Endometrial microvascular endothelial cells (primary cell): Measurements from ENCODE around the gene FCER2. TPM values are rescaled to one million over a fixed set of nuclear protein-coding genes. Genes with fewer than 3 reads are reported as not detected.

Experiments
- in situ Hi-C: cut with HindIII; loops from 2 replicates; pipeline ENCODE4 v1.10.0; 2017; ENCODE audit warnings: low sequenced_read_pairs, low pct_unique_long_range_greater_than_20kb; ENCODE audit errors: inconsistent ontology term
- total RNA-seq: library from RNA; depleted of rRNA; stranded (reverse); fragments of >200 nt; gene quantifications from one replicate; pipeline ENCODE4 v1.2.3, GENCODE V29; 2015; ENCODE audit errors: inconsistent ontology term

Gene FCER2
- total RNA-seq, 1 donor from 2014 or later: not detected

DNA sequence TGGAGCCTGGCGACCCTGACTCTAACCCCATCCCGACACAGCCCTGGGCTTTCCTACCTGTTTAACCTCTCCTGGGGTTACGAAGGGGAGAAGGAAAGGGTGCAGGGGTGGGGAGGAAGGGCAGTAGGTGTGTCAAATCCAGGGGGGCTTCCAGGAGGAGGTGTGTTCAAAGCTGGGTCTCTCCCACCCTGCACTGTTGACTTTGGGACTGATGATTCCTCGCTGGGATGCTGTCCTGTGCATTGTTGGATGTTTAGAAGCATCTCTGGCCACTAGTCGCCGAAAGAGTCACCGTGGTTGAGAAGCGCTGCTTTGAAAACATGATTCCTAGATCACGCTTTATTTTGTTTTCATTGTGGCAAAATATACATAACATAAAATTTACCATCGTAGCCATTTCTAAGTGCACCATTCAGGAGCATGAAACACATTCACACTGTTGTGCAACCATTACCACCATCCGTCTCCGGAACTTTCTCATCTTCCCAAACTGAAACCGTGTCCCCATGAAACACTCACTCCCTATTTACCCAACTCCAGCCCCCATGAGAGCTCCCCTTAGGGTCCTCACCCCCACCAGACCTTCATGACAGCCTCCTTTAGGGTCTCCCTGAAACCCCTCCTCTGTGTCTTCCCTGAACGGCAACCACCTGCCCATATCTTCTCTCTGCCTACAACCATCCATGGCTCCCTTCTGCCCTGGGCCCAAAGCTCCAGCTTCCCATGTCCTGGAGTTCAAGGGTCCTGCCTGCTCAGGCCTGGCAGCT lies 4.4 kb upstream of the FCER2 start:
- in situ Hi-C loops: no loop called here

DNA sequence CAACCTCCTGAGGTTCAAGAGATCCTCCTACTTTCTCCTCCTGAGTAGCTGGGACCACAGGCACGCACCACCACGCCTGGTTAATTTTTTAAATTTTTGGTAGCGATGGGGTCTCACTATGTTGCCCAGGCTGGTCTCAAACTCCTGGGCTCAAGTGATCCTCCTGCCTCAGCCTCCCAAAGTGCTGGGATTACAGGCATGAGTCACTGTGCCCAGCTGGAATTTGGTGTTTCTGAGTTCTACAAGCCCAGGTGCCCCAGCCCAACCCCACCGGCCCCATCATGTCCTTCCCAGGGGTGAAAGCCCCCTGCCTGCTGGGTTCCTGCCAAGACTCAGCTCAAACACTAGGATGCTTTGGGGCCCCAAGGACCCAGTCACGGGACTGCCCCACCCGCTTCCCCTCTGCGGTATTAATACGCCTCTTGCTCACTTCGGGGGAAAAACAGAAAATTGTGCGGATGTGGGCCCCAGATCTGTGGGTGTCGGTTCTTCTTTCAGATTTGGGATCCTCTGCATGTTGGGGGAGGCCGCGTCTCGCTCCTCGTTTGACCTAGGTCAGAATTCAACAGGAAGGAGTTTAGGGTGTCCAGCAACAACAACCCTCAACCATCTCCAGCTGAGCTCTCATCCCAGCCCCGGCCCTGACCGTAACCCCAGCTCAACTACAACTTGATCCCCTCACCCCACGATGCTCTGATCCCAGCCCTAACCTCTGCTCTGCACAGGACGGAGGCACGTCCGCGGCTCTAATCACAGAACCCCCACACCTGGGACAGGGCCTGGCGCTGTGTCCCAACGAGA lies 3.7 kb upstream of the FCER2 start:
- in situ Hi-C loops: no loop called here

DNA sequence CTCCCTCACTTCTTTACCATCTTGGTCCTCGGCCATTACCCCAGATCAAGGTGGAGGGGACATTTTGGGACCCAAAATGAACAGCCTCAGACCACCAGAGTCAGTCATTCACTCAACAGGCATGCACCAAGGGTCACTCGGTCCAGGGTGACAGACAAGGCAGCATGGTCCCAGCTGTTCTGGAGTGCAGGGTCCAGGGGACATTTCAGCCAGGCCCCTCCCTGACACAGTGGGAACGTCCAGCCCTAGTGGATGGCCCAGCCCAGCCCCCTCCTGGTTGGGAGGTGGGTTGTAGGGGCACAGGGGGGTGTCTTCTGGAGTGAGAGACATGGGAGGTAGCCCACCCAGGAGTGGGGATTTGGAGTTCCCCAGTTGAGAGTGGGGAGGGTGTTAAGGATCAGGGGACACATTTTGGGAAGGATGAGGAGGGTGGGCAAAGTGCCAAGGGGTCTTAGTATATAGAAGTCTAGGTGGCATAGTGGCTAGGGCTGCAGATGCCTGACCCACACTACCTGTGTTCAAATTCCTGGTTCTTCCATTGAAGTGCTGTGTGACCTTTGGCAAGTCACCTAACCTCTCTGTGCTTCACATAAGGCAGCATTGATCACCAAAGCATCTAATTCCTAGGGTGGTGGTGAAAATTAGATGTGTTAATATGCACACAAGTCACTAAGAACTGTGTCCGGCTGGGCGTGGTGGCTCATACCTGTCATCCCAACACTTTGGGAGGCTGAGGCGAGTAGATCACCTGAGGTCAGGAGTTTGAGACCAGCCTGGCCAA lies 2.5 kb upstream of the FCER2 start:
- in situ Hi-C loops: no loop called here

DNA sequence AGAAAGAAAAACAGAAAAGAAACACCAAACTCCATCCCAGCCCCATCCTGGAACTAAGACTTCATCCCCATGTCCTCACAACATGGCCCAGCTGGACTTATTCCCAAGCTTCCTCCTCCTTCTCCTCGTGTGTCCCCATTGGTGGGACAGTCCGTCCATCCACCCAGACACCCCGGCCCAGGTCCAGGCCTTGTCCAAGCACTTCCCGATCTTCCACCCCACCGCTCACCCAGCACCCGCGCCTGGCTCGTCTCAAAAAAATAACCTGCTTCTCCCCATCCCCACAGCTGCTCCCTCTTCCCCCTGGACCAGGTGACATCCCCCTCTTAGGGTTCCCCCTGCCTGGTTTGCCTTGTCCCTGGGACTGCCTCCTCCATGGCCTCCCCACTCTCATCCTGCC lies 1.4 kb upstream of the FCER2 start:
- in situ Hi-C loops: no loop called here

DNA sequence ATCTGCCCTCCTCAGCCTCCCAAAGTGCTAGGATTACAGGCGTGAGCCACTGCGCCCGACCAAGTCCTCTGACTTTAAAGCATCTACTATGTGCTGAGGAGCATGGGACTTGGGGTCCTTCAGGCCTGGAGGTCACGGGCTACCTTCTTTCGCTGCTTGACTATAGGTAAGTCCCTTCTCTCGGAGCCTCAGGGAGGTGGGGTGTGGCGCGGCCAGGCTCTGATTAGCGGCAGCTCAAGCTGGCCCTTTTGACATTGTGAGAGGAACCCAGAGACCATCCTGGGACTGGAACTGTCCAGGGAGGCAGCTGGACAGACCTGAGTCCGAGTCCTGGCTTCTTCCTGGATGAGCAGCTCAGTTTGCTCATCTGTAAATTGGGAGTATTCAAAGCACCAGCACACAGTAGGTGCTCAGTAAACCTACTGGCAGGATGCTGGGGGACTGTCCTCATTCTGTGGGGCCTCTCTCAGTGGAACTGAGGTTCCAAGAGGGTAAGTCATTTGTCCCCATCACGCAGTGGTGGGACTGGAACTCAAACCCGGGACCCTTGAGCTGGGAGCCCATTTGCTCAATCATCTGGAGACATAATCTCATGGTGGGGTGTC lies 780 bp downstream of the FCER2 start:
- in situ Hi-C loops: no loop called here

DNA sequence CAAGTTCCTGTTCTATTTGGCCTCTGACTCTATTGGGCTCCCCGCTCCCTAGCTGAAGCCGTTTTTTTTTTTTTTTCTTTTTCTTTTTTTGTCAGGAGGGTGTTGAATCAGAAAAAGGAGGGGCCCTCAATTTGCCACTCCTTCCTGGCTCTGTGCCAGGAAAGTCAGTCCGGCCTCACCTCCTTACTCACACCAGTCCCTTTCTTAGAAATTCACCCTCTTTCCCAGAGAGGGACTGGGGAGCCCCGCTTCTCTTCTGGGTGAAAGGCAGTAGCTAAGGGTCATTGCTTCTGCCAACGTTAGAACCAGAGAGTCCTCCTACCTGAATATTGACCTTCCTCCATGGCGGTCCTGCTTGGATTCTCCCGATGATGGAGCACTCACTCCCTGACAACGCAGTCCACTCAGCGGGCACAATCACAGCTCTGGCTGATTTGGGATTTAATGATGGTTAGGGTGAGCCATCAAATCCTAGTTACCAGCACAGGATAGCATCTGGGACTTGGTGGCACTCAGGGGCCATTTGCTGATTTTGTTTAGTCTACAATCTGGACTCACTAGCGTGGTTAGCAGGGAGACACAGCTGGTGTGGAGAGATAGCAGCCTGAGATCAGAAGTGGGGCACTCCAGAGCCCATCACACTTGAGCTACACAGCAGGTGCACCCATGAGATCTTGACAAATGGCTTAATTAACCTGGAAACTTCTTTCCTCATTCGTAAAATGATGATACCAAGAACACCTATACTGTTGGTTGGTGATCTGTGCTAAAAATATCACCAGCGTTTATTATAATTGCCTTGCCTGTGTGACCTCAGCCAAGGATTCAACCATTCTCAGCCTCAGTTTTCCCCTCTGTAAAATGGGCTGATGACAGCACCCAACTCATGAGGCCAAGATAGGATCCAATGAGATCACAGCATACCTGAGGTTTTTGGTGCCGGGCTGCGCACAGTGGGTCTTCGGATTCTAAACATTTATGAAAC lies 2.2 kb downstream of the FCER2 start:
- in situ Hi-C loops: no loop called here

DNA sequence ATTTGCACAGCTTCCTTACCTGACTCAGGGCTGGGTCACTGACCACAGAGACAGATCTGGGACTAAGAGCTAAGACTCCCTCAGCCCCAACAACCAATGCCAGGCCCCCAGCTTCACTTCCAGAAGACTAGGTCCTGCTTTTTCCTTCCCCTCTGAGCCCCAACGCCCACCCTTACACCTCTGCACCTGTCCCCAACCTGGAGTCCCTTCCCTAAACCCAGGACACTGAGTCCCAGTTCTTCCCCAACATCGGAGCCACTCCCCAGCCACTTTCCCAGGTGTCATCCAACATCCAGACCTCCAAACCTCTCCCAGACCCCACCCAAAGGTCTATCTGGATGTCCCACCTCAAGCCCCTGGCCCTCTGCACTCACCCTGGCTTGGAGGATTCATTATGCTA lies 2.9 kb downstream of the FCER2 start:
- in situ Hi-C loops: no loop called here

DNA sequence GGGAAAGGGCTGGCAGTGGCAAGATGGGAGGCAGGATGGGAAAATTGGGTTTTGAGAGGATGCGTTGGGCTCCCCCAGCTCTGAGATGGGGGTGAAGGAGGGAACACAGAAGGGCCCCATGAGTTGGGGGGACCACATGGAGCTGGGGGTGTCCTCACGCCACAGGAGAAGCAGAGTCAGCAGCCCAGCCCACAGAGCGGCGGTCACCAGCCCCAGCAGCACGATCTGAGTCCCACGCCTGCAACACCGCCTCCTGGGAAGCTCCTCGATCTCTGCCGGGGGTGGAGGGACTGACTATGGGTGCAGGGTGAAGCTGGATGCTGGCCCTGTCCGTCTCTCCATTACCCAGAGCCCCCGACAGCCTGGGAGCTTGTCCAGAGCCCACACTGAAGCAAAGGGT lies 3.3 kb downstream of the FCER2 start:
- in situ Hi-C loops: no loop called here

DNA sequence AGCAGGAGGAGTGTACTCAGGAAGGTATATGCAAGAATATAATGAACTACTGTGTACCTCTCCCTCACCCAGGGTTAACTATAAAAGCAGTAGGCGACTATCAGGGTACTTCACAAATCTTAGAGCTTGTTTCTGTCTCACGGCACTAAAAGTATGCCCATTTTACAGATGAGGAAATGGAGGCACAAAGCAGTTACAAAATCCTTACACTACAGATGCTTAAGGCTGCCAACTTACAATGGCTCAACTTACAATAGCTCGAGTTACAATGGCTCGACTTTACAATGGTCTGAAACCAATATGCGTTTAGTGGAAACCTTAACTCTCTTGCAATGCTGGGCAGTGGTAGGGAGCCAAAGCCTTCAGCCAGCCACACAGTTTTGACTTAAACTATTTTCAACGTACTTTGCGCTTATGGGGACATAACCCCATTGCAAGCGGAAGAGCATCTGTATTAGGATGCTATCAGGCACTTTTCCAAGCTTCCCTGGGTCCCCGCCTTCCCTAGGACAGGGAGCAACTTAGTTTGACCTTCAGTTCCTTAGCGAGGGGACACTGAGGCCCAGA lies 4.1 kb downstream of the FCER2 start:
- in situ Hi-C loops: no loop called here

DNA sequence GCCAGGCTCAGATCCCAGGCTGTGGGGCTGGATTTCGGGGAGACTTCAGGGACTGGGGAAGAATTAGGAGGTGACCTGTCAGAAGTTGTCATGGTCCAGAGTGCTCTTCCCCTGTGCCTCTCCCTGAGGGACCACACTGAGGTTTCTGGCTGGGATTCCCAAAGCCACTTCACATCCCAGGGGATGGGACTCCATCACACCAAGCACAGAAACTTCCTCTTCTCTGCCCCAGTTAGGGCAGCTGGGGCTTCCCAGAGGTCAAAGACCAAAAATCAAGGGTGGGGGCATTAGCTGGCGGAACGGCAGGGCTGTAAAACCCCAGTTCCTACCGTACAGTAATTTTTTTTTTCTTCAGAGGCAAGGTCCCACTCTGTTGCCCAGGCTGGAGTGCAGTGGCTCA lies 7.4 kb downstream of the FCER2 start:
- in situ Hi-C loops: no loop called here

DNA sequence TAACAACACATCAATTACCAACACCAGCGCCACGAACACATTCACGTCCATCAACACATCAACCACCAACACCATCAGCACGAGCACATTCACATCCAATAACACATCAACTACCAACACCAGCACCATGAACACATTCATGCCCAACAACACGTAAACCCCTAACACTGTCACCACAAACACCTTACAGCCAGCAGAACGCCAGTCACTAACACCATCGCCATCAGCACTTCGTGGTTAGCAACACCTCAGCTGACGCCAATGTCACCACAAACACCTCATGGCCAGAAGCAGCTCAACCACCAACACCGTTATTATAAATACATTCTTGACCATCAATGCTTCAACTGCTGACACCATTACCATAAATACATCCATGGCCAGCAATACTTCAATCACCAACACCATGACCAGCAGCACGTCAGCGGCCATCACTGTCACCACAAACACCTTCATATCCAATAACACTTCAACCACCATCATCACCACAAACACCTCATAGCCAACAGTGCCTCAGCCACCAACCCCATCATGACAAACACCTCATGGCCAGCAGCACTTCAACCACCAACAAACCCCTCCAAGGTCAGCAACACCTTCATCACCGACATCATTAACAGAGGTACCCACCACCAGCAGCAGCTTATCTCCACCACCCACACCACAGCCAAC lies 9.4 kb downstream of the FCER2 start:
- in situ Hi-C loops: no loop called here

DNA sequence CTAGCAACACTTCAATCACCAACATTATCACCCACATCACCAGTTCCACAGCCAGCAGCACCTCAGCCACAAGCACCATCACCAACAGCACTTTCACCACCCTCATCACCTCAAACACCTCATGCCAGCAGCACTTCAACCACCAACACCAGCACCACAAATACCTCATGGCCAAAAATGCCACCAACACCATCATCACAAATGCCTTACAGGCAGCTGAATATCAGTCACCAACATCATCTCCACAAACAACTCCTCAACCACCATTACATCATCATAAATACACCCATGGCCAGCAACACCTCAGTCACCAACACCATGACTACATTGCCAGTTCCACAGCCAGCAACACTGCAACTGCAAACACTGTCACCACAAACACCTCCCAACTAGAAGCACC lies 10.4 kb downstream of the FCER2 start:
- in situ Hi-C loops: no loop called here

DNA sequence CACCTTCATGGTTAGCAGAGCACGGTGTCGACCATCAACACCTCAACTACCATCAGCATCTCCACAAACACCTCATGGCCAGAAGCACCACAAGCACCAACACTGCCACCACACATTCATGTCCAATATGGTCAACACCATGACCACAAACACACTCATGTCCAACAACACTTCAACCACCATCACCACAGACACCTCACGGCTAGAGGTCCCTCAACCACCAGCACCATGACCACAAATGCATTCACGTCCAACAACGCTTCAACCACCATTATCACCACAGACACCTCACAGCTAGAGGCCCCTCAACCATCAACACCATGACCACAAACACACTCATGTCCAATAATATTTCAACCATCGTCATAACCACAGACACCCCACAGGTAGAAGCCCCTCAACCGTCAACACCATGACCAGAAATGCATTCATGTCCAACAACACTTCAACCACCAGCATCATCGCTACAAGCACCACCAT lies 11.1 kb downstream of the FCER2 start:
- in situ Hi-C loops: no loop called here

DNA sequence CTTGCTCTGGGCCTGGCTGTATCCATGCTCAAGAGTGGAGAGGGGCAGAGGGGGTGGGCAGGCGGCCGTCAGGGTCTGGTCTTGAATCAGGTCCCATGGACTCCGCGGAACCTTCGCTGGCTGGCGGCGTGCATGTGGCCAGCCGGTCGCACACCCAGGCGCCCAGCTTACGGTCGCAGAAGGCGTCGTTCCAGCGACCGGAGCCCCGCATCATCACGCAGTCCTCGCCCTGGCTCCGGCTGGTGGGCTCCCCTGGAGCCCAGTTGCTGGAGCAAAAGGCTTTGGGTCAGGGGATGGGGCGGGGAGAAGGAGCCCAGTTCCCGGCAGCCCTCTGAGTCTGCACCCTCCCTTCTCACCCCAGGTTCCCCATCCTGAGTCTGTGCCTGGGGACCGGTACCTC lies 12.8 kb downstream of the FCER2 start:
- in situ Hi-C loops: no loop called here

DNA sequence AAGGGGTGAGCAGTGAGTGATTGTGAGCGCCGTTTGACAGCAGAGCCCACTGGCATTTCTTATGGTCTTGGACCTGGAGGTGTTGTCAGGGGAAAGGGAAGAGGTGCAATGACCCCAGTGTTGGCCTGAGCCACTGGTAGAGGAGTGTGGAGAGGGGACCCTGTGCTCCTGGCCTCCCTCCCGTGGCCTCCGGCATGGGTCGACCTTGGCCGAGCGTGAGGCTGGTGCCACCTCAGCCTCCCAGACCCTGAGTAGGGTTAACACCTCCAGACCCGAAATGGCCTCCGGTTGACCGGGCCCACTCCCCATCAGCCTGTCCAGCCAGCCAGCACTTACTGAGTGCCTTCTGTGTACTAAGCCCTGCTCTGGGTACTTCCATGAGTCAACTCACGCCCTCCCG lies 14.8 kb downstream of the FCER2 start:
- in situ Hi-C loops: no loop called here

DNA sequence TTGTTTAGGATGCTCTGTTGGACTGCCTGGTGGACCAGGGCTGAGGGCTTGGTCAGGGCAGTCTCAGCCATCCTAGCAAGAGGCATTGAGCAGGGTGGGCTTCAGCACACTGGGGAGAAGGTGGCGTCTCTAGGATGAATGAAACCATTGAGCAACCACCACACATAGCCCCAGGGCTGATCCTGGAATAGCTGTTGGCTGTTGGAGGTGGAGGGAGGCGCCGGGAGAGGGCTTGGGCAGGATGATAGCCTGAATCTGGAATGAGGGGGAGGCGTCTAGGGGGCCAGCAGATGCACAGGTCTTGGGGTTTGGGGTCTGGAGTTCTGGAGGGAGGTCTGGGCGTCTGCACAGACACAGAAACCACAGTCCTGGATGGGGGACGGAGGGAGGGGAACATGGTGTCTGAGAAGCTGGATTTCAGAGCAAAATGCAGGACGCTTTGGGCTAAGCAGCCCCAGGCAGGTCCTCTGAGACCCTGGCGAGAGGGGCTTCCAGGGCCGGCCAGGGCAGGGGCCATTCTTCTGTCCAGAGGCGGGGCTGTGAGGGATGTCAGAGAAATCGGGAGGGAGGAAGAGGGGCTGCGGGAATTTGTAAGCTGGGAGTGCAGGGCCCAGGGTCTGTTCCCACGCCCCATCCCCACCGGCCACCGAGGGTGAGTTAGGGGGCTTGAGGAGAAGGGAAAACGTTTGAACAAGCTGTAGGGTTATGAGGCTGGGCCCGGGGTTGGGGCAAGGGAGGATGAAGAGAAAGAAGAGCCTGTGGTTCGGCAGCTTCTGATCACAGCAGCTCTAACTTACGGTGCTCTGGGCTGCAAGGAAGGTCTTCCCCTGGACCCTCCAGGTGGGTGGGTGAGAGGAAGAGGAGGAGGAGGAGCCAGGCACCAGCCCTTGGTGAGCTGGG lies 16.1 kb downstream of the FCER2 start:
- in situ Hi-C loops: no loop called here
